ENCODE results near the gene PYGM. TPM values are rescaled to one million over a fixed set of nuclear protein-coding genes. Genes with fewer than 3 reads are reported as not detected.

The PYGM gene
- total and polyA plus RNA-seq, 2 of the 13 experiments (the other 11 are each of a cell fraction or from before 2014, with no cell fraction given), result 0.11 to 0.12 TPM

- TF ChIP-seq ZNF687 (CRISPR knock-in tag; IDR thresholded peaks at IDR 0.05), result peak; percentile 43
- TF ChIP-seq FOXO4 (CRISPR knock-in tag; conservative IDR thresholded peaks at IDR 0.05), result 0 out of 2 replicates have a peak, but pooled peaks have one; percentile 25
- TF ChIP-seq RBAK (CRISPR knock-in tag; IDR thresholded peaks at IDR 0.05), result no peak
Observed at GRCh38 chr11:64726211-64726641, 33.5 kb downstream of the PYGM start (continued).

GRCh38 chr11:64724863-64725532 is 34.8 kb downstream of the PYGM start:
- intact Hi-C loops (cut with micrococcal nuclease; ENCODE audit: unreplicated experiment) (no loop called here), in situ Hi-C loops (cut with HindIII; ENCODE audit: extremely low pct_ligation_motif_present, low pct_unique_long_range_greater_than_20kb) (no loop called here)
- H3K4me3 ChIP-seq (replicated peaks in 1 of 3; ENCODE audit: insufficient read depth in 1 of 3, low read depth in 2 of 3, low read length in 3 of 3), result 0 out of 6 replicates have a peak overlapping the region, but pooled peaks of 1 of the 3 experiments have one; percentile 19
- ChIA-PET POLR2A (no interaction called here), CTCF (ENCODE audit: low intra/inter-chr PET ratio, low total read pairs) (interaction anchor here (1.4 kb wide), 1 partner anchor 37 kb away, joined by 4 read pairs; no protein-coding TSS in a partner anchor)
- peak overlapping the region; percentile 36 for H3K4me2 ChIP-seq (ENCODE audit: low read depth, low read length)
- H3K4me1 ChIP-seq (ENCODE audit: insufficient read depth, low read length), result peaks cover 34% of the 10 kb centered on the region
- no peaks in the 10 kb centered on the region for H3K36me3 ChIP-seq (replicated peaks in 1 of 2; ENCODE audit: control insufficient read depth in 1 of 2, insufficient read depth in 2 of 2, low read length in 2 of 2)
- WGBS (ENCODE audit: low lambda C conversion rate), result 20% methylated on average over 3 of the region's 7 CpGs
- ATAC-seq (peak; percentile 9), DNase-seq (ENCODE audit: low spot score) (peak; percentile 56), FAIRE-seq (peak; percentile 49)
- peaks cover 1 to 23% of the 10 kb centered on the region in 2 experiments for H3K27me3 ChIP-seq (ENCODE audit: control insufficient read depth in 1 of 2, insufficient read depth in 2 of 2, low read length in 2 of 2)
- H3K27ac ChIP-seq (ENCODE audit: extremely low read length, insufficient read depth, low read length), result no peak overlapping the region
- no TSS peak for BruUV-seq (replicated peaks)
- H3K9ac ChIP-seq (ENCODE audit: insufficient read depth, low read depth, low read length), result no peak overlapping the region
- no peaks in the 10 kb centered on the region for H4K20me1 ChIP-seq (ENCODE audit: insufficient read depth, low read length)
- H3K9me3 ChIP-seq (ENCODE audit: low read length), result no peaks in the 10 kb centered on the region
- no peak overlapping the region for H2AFZ ChIP-seq (ENCODE audit: low read length)
- no peaks in the 10 kb centered on the region for H3K79me2 ChIP-seq (ENCODE audit: insufficient read depth, low read length)
- no peak for TF ChIP-seq ZNF776 (CRISPR knock-in tag; IDR thresholded peaks at IDR 0.05)
- no peak for TF ChIP-seq NBN (conservative IDR thresholded peaks at IDR 0.05)
- no peak for TF ChIP-seq ZNF670 (CRISPR knock-in tag; IDR thresholded peaks at IDR 0.05; ENCODE audit: borderline replicate concordance)
- TF ChIP-seq ZSCAN12 (CRISPR knock-in tag; IDR thresholded peaks at IDR 0.05), result no peak
- no peak for TF ChIP-seq ZNF496 (CRISPR knock-in tag; IDR thresholded peaks at IDR 0.05; ENCODE audit: insufficient replicate concordance)
- no peak for TF ChIP-seq PLRG1 (conservative IDR thresholded peaks at IDR 0.05)
- TF ChIP-seq ZBTB37 (CRISPR knock-in tag; IDR thresholded peaks at IDR 0.05), result no peak
- no peak for TF ChIP-seq RBAK (CRISPR knock-in tag; IDR thresholded peaks at IDR 0.05)
- TF ChIP-seq TRAFD1 (CRISPR knock-in tag; IDR thresholded peaks at IDR 0.05; ENCODE audit: borderline replicate concordance), result no peak

Data from HepG2 (cell line).